KG1 (cell line): Measurements from ENCODE around the gene SELENOK.

Source experiments
- DNase-seq: peaks from one replicate; lab custom pipeline; 2025; lab: John Stamatoyannopoulos, UW

Gene SELENOK

GRCh38 chr3:53883008-53883407 is 8.7 kb downstream of the SELENOK start:
- no peak for DNase-seq

- peak; percentile 85 for DNase-seq
Measured at GRCh38 chr3:53881691-53882593, 9.7 kb downstream of the SELENOK start, which contains the start of gene ACTR8. Gene ACTR8, minus strand, starts transcription at chr3:53882152. Its CDS starts 51 bp downstream, at chr3:53882101.

GRCh38 chr3:53880396-53881345 is 11.0 kb downstream of the SELENOK start:
- DNase-seq = no peak

GRCh38 chr3:53865732-53866499 is 25.7 kb downstream of the SELENOK start:
- DNase-seq = no peak

GRCh38 chr3:53863145-53863544 is 28.5 kb downstream of the SELENOK start:
- DNase-seq = no peak

- DNase-seq = no peak
Measured at GRCh38 chr3:53862241-53862640, 29.4 kb downstream of the SELENOK start.

GRCh38 chr3:53860196-53860595 is 31.5 kb downstream of the SELENOK start:
- DNase-seq = no peak

- DNase-seq = no peak
Measured at GRCh38 chr3:53859178-53859577, 32.5 kb downstream of the SELENOK start.

GRCh38 chr3:53858096-53858741 is 33.4 kb downstream of the SELENOK start:
- no peak for DNase-seq

- no peak for DNase-seq
Measured at GRCh38 chr3:53856964-53857363, 34.7 kb downstream of the SELENOK start.

GRCh38 chr3:53850895-53851294 is 40.8 kb downstream of the SELENOK start:
- no peak for DNase-seq

- no peak for DNase-seq
Measured at GRCh38 chr3:53849916-53850315, 41.7 kb downstream of the SELENOK start.

GRCh38 chr3:53846851-53847155 is 44.9 kb downstream of the SELENOK start:
- DNase-seq = no peak

GRCh38 chr3:53846134-53846850 is 45.4 kb downstream of the SELENOK start, which contains the start of the genes CHDH and IL17RB:
Gene CHDH, minus strand, starts transcription at chr3:53846419. Its CDS starts 22,411 bp downstream, at chr3:53824008.
Gene IL17RB, plus strand, starts transcription at chr3:53846568. Its CDS starts 21 bp downstream, at chr3:53846589.
- DNase-seq = no peak

- no peak for DNase-seq
Measured at GRCh38 chr3:53845881-53846133, 45.9 kb downstream of the SELENOK start.

- DNase-seq = no peak
Measured at GRCh38 chr3:53845103-53845880, 46.4 kb downstream of the SELENOK start.

GRCh38 chr3:53844262-53845102 is 47.2 kb downstream of the SELENOK start:
- DNase-seq = no peak

GRCh38 chr3:53843195-53844177 is 48.2 kb downstream of the SELENOK start:
- no peak for DNase-seq
